ENCODE measurements around the gene CTPS1.

GRCh38 chr1:41033272-41033671, 53.8 kb downstream of the CTPS1 start:
- TF ChIP-seq EZH2 (conservative IDR thresholded peaks at IDR 0.05; ENCODE audit: low read depth, low read length) (no peak), MYC (CRISPR knock-in tag; IDR thresholded peaks at IDR 0.05; ENCODE audit: borderline replicate concordance) (no peak), ZFYVE20 (CRISPR knock-in tag; IDR thresholded peaks at IDR 0.05; ENCODE audit: borderline replicate concordance, low read depth) (no peak), ZNF589 (CRISPR knock-in tag; conservative IDR thresholded peaks at IDR 0.05) (no peak), ATF2 (CRISPR knock-in tag; IDR thresholded peaks at IDR 0.05) (no peak), SIN3A (IDR thresholded peaks at IDR 0.05; ENCODE audit: borderline replicate concordance, low read depth, low read length) (no peak)
